Gastroesophageal sphincter (tissue), 3 donors: ENCODE measurements around the gene IKZF4.

Experiments used
- CTCF ChIP-seq, 4 experiments: fragments of 200-600 bp in 2 of 4; fragments of 450-650 bp in 2 of 4; sonication (generic) in 1 of 4; IDR thresholded peaks; one replicate each; pipeline ENCODE4 v1.5.1; 2017 to 2019; ENCODE audit warnings: antibody characterized with exemption in 4 of 4, mild to moderate bottlenecking in 2 of 4, moderate library complexity in 2 of 4
- EP300 ChIP-seq: sonication (generic); formaldehyde crosslinking; IDR thresholded peaks from one replicate; pipeline ENCODE4 v1.6.1; 2017; ENCODE audit warnings: antibody characterized with exemption, mild to moderate bottlenecking
- POLR2A ChIP-seq, 2 donors: fragments of 450-650 bp; IDR thresholded peaks; one replicate each; pipeline ENCODE4 v1.6.1; 2017; ENCODE audit warnings: antibody characterized with exemption in 2 of 2, mild to moderate bottlenecking in 2 of 2, moderate library complexity in 1 of 2
- POLR2AphosphoS5 ChIP-seq: sonication (generic); formaldehyde crosslinking; IDR thresholded peaks from one replicate; pipeline ENCODE4 v1.6.1; 2017; ENCODE audit warnings: antibody characterized with exemption

GRCh38 chr12:55979069-55979468, 41.8 kb upstream of the IKZF4 start:
- no peak for TF ChIP-seq POLR2A (IDR thresholded peaks at IDR 0.05)
- no peak for TF ChIP-seq CTCF (IDR thresholded peaks at IDR 0.05)
- no peak for TF ChIP-seq POLR2AphosphoS5
- no peak for TF ChIP-seq EP300
